ENCODE results near the gene RHCE. TPM values are rescaled to one million over a fixed set of nuclear protein-coding genes. Genes with fewer than 3 reads are reported as not detected.
"Not testable (repeated sequence)": the region's sequence is repeated elsewhere in the genome, so short reads cannot be mapped to it uniquely, and the experiment has no call there.

Gene RHCE
- total RNA-seq, 1 donor from 2014 or later, result 0.41 TPM

DNA sequence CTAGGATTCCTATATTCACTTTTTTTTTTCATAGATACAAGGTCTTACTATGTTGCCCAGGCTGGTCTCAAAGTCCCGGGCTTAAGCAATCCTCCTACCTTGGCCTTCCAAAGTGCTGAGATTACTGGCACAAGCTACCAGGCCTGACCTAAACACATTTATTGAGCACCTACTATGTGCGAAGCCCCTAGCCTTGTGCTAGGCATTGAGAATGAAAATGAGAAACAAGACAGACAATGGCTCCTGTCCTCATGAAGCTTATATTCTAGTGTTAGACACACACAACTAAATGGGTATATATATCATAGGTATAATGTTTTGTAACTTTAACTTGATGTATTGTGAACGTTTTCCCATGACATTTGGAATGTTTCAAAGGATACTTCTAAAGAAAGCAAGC is 71.0 kb downstream of the RHCE start:
- DNase-seq (ENCODE audit: extremely low read depth, low read depth, low spot score), result no peak

GRCh38 chr1:25347556-25347955 is 73.1 kb downstream of the RHCE start:
- no peak for DNase-seq (ENCODE audit: extremely low read depth, low read depth, low spot score)

GRCh38 chr1:25343872-25344271 is 76.8 kb downstream of the RHCE start:
- no peak for DNase-seq (ENCODE audit: extremely low read depth, low read depth, low spot score)

- no peak for DNase-seq (ENCODE audit: extremely low read depth, low read depth, low spot score)
These were observed 77.8 kb downstream of the RHCE start for GRCh38 chr1:25342846-25343245.

DNA sequence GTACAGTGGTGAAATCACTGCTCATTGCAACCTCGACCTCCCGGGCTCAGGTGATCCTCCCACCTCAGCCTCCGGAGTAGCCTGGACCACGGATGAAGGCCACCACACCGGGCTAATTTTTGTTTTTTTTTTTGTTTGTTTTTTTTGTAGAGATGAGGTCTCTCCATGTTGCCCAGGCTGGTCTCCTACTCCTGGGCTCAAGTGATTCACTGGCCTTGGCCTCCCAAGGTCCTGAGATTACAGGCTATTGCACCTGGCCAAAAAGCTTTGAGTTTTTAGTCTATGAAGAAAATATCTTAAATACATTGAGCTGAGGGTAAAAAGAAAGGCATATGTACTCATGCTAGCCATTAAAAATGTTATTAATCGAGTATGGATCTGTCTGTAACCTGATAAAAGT is 78.9 kb downstream of the RHCE start:
- DNase-seq (ENCODE audit: extremely low read depth, low read depth, low spot score), result no peak

DNA sequence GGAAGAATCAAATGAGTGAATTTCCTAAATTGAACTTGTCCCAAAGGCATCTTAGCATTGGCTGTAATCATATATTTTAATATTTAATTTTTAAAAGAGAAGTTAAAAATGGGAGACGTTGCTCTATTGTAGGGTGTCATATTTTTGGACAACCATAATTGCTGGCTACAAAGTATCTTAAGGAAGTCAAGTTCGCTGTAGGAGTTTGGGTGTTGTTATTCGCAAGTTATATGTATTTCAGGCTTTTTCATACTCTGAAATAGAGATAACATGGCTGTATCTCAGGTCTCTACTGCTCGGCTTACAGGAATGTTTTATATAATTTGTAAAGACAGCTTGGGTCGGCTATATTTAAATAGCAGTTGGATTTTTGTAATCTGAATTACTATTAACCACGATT is 81.6 kb downstream of the RHCE start:
- no peak for DNase-seq (ENCODE audit: extremely low read depth, low read depth, low spot score)

- no peak for DNase-seq (ENCODE audit: extremely low read depth, low read depth, low spot score)
These were observed 82.2 kb downstream of the RHCE start, which contains the start of gene TMEM50A for GRCh38 chr1:25338188-25338981. Gene TMEM50A, plus strand, starts transcription at chr1:25338334. Its CDS starts 2,153 bp downstream, at chr1:25340487.

- not testable (repeated sequence) for DNase-seq (ENCODE audit: extremely low read depth, low read depth, low spot score)
These were observed 83.0 kb downstream of the RHCE start for GRCh38 chr1:25337483-25338187.

GRCh38 chr1:25336922-25337354 is 83.7 kb downstream of the RHCE start:
- not testable (repeated sequence) for DNase-seq (ENCODE audit: extremely low read depth, low read depth, low spot score)

DNA sequence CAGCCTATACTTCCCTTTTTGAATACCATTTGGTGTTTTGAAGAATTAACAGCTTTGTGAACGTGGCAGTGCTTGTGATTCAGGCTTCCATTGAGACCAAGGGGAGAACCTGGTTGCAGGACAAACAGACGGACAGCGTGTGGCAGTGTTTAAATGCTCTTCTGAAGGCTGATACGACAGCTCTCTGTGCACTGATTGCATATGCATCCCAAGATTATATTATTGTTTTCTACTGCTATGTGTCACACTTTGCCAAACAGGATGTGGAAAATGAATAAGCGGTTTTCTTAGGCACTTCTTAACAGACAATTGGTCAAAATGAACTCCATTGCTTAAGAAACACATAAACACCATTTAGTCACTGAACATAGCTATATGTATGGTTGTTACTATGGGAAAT is 90.7 kb downstream of the RHCE start:
- DNase-seq (ENCODE audit: extremely low read depth, low read depth, low spot score), result not testable (repeated sequence)

GRCh38 chr1:25329336-25329735 is 91.3 kb downstream of the RHCE start:
- DNase-seq (ENCODE audit: extremely low read depth, low read depth, low spot score), result not testable (repeated sequence)

DNA sequence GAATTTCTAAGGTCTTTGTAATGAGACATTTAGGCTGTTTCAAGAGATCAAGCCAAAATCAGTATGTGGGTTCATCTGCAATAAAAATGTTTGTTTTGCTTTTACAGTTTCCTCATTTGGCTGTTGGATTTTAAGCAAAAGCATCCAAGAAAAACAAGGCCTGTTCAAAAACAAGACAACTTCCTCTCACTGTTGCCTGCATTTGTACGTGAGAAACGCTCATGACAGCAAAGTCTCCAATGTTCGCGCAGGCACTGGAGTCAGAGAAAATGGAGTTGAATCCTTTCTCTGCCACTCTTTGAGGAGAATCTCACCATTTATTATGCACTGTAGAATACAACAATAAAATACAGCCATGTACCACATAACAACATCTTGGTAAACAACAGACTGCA is 91.8 kb downstream of the RHCE start:
- DNase-seq (ENCODE audit: extremely low read depth, low read depth, low spot score), result not testable (repeated sequence)

- not testable (repeated sequence) for DNase-seq (ENCODE audit: extremely low read depth, low read depth, low spot score)
These were observed 92.5 kb downstream of the RHCE start for GRCh38 chr1:25327864-25328790.

DNA sequence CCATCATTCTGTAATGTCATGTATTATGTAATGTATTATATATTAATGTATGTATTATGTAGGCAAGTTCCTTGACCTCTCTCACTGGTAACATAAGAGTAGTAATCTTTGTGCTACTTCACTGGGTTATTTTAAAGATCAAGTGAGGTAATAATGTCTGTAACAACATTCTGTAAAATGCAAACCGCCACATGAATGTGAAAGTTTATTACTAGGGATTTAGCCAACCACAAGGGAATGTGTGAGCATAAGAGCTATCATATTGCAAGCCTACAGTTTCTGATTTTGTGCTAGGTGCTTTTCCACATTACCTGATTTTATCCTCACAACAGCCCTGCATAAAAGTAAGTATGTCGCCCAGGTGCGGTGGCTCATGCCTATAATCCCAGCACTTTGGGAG is 96.2 kb downstream of the RHCE start:
- not testable (repeated sequence) for DNase-seq (ENCODE audit: extremely low read depth, low read depth, low spot score)

GRCh38 chr1:25322127-25322526 is 98.5 kb downstream of the RHCE start:
- not testable (repeated sequence) for DNase-seq (ENCODE audit: extremely low read depth, low read depth, low spot score)

GRCh38 chr1:25320314-25320938 is 100.2 kb downstream of the RHCE start:
- DNase-seq (ENCODE audit: extremely low read depth, low read depth, low spot score), result not testable (repeated sequence)

GRCh38 chr1:25312806-25313470 is 107.7 kb downstream of the RHCE start:
- not testable (repeated sequence) for DNase-seq (ENCODE audit: extremely low read depth, low read depth, low spot score)
